GM19238 (cell line): ENCODE measurements around the gene NECTIN4.
"Not testable (repeated sequence)": the region's sequence is repeated elsewhere in the genome, so short reads cannot be mapped to it uniquely, and the experiment has no call there.

Experiments used
- DNase-seq: peaks from one replicate; pipeline ENCODE4 v3.0.0; 2011; ENCODE audit warnings: low spot score; ENCODE audit not compliant: insufficient read length

NECTIN4 gene

DNA sequence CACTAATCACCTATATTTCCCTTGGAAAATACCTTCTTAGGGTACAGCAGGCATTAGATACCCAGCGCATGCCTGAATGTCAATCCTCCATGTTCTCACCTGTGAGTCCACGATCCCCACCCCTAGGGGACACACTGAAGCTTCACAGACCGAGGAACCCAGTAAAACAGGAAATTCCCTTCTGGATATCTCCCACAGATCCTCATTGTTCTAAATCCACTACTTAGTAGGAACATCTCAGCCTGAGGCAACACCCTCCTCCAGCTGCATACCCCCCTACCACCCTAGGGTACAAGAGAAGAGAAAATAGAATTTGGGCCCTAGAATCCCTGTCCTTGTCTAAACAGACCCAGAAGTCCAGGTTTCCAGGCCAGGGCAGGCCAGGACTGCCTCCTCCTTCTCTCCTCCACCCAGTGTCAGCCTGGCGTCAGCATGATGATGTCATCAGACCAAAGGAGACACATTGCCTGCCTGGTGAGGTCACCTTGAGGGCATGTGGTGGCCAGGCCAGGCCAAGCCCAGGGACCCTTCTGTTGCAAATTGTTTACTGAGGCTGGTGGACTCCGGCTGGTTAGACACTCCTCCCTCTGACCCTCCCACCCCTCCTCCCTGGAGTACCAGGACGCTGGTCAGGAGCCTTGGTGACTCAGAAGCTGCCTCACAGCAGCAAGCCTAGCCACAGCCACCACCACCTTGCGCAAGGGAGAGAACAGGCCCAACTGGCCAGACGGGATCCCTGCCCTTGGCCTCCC, 6.2 kb downstream of the NECTIN4 start:
- no peak for DNase-seq

DNA sequence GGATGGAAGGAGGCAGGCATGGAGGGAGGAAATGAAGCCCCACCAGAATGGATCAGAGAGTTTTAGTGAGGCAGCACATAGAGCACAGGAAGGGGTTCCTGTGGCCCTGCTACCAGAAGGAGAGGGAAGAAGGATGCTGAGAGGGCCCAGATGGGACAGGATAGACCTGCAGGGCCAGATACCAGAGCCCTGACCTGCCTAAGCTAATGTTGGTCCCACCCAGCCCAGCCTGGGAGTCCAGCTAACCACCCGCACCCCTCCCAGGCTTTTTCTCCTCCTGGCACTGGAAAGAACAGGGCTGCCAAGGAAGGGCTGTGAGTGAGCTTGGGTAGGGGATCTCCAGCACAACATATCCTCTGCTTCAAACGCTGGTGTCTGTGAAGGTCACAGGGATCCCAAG, 6.9 kb downstream of the NECTIN4 start:
- no peak for DNase-seq

- DNase-seq = no peak
Measured at GRCh38 chr1:161081519-161081918, 7.8 kb downstream of the NECTIN4 start.

DNA sequence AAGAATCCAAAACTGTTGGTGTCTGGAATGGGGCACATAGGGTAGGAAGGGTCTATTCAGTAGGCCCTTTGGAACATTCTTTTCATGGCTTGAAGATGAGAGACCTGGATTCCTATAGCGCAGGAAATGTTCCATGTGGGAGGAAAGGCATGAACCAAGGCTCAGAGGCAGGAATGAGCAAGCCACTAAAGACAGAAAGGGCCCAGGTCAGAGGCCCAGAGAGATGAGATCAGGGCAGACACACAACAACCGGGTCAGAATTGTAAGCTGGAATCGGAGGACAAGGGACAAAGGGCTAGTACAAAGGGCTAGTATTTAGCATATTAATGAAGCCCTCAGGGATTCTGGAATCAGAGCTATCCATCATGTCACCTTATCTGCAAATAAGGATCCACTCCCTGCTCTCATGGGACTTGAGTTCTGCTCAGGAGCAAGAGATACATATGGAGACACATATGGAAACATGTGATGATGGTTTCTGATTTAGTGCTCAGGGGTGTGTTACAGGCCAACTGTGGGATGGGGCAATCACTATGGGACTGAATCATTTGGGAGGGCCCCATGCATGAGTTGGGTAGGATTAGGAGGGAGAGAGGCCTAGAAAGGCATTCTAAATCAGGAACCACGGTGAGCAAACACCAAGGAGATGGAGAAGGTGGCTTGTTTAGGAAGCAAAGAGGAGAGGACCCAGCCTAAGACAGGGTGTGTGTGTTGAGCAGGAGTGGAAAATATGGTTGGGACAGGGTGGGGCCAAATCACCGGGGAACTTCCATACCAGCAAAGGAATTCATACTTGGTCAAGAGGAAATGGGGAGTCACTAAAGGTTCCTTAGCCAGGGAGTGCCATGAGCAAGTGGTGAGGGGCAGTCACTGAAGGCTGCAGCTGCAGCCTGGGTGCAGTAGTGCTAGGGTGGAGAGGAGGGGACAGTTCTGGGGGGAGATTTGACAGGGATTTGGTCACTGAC, 8.6 kb downstream of the NECTIN4 start:
- DNase-seq = no peak

DNA sequence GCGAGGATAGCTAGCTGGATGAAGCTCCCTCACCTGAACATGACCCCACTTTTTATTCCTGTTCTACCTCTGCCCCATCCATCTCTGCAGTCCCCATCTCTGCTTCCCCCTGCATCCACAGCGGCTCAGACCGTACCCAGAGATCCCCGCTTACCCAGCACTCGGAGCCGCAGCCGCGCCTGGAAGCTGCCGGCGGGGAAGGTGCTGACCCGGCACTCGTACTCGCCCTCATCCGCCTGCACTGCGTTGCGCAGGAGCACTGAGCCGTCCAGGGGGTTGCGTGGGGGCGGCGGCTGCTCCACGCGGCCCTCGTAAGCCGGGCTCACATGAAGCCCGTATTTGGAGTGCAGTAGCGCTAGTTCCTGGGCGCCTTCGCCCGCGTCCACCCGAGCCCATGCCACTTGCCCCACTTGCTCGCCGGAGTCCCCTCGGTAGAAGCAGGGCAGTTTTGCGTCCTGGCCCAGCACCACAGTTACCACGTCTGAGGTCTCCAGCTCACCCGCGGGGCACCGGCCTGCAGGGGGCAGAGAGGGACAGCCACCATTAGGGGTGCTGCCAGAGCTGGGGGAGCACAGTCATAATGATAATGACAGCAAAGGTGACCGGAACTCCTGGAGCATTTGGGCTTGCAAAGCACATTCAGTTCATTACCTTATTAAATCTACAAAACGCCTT, 9.8 kb downstream of the NECTIN4 start:
- no peak for DNase-seq

GRCh38 chr1:161077426-161077825, 11.9 kb downstream of the NECTIN4 start:
- DNase-seq = no peak

GRCh38 chr1:161076410-161076809, 12.9 kb downstream of the NECTIN4 start:
- DNase-seq = no peak

DNA sequence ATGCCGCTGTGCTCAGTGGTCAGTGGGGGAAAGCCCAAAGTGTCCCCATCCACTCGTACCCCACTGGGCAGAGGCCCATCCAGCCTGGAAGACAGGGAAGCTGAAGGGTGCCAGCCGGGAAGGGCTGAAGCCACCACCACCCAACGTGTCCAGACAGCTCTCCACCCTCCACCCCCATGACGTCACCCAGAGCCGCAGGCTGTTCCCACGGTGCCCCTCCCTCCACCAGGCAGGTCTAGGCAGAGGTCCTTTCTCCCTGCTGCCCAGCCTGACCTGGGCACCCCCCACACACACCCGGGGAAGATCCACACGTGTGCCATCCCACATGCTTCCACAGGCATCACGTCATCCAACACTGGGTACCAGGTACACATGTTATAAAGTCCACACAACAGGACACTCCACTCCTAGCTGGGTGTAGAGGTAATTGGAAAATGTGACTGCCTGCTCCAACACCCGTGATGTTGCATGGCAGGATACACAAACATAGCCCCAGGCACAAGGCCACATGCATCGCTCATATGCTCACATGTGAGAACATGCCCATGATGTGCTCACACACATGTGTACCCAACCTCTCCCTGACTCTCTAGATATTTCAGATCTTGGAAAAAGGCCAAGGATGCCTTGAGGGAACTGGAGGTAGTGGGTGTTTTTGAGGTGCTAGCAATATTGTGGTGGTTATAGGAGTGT, 14.5 kb downstream of the NECTIN4 start:
- no peak for DNase-seq

- no peak for DNase-seq
Measured at GRCh38 chr1:161073474-161074121, 15.8 kb downstream of the NECTIN4 start.

GRCh38 chr1:161072751-161073449, 16.5 kb downstream of the NECTIN4 start:
- DNase-seq = no peak

DNA sequence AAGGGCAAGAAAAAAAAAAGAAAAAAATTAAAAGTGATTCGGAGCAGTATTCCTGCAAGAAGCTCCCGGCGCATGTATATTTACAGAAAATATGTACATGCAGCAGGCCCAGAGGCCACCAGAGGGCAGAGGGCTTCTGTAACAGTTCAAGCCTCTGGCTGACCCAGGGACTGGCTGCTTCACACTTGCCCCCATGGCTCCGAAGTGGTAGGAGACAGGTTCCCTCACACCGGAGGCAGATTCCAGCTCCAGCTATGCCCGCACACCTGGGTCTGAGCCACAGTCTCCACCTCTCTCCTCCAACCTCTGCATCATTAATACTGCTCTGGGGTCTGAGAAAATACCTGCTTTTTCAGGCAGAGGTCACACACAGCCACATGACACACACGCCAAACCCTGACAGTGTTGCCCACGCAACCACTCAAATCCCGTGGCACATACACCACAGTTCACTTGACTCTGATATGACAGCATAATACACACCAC, 17.4 kb downstream of the NECTIN4 start:
- peak; percentile 69 for DNase-seq

GRCh38 chr1:161070761-161071160, 18.6 kb downstream of the NECTIN4 start:
- no peak for DNase-seq

DNA sequence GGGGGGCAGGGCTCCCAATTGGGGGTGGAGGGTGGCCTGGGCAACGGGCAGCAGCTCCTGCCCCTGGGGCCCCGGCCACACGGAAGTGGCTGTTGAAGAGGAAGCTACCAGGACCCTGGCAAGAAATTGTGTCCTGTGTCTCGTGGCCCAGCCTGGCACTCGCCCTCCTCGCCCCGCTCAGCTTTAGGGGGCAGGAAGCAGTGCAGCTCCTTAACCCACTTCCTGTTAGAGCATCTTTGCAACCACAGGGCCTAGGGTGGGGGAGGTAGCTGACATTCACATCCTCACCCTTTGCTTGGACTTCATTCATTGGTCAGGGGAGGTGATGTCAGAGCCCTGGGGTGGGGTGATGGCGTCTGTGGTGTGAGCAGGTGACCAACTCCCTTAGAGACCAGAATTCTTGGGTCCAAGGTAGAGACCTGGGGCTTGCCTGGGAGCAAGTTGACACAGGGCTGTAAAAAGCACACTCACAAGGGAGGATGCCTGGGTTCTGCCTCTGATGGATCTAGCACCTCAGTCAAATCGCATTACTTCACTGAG, 19.6 kb downstream of the NECTIN4 start, which contains the start of gene ARHGAP30:
ARHGAP30 (minus strand) TSS at position 161 of the 540 bp plus-strand sequence. CDS start 267 bp downstream, outside the sequence.
- DNase-seq = peak; percentile 94

DNA sequence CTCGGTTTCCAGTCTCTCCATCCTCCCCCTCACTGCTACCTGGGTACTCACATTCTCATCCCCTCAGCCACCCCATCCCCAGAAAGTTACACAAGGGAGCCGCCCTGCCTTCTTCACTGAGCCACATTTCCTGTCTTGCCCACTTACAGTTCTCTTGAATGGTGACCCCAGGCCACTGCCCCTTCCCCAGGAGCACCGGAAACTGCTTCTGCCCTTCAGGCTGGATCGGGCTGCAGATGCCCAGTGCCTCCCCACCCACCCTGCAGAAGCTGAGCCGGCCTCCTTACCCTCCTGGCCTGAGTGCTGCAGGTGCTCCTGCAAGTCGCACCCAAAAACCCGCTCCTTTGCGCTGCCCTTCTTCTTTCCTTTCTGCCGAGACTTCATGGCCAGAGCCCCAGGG, 20.1 kb downstream of the NECTIN4 start:
- no peak for DNase-seq

GRCh38 chr1:161068306-161069234, 20.8 kb downstream of the NECTIN4 start:
- peak; percentile 83 for DNase-seq

- DNase-seq = no peak
Measured at GRCh38 chr1:161066694-161067093, 22.7 kb downstream of the NECTIN4 start.

GRCh38 chr1:161065681-161066080, 23.7 kb downstream of the NECTIN4 start:
- DNase-seq = not testable (repeated sequence)

GRCh38 chr1:161063936-161064335, 25.4 kb downstream of the NECTIN4 start:
- not testable (repeated sequence) for DNase-seq
